Peyer's patch (tissue), 4 donors: ENCODE data around the gene NTNG1.

Experiments used
- CTCF ChIP-seq, 6 experiments: fragments of 450-650 bp in 4 of 6; fragments of 200-600 bp in 2 of 6; sonication (generic) in 1 of 6; IDR thresholded peaks; one replicate each; pipeline ENCODE4 v1.5.1; 2017 to 2019; ENCODE audit warnings: antibody characterized with exemption in 6 of 6, mild to moderate bottlenecking in 3 of 6, moderate library complexity in 1 of 6
- POLR2A ChIP-seq, 2 donors: fragments of 450-650 bp; IDR thresholded peaks; one replicate each; pipeline ENCODE4 v1.5.1; 2017; ENCODE audit warnings: antibody characterized with exemption in 2 of 2, mild to moderate bottlenecking in 2 of 2, moderate library complexity in 2 of 2

DNA sequence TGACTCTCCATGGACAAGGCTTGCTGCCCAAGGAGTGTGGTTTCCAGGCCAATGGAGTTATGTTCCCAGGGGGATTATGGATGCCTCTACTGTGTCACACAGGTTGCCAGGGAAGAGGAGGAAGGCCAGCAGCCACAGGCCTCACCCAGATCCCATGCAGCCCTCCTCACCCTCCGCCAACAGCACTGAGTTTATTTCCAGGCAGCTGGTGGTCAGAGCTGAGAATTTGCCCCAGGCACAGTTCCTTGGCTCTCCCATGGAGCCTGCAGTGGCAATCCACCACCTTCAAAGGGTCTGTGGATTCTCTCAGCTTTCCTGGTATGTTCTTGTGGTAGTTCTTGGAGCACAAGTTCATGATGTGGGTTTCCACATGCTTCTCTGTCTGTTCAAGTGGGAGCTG lies 79.2 kb downstream of the NTNG1 start:
- TF ChIP-seq POLR2A (IDR thresholded peaks at IDR 0.05) (no peak), CTCF (IDR thresholded peaks at IDR 0.05) (no peak)
